Naive thymus-derived CD8-positive, alpha-beta T cell (primary cell): Measurements from ENCODE around the gene KIF17. TPM values are rescaled to one million over a fixed set of nuclear protein-coding genes. Genes with fewer than 3 reads are reported as not detected.

Experiments
- ATAC-seq, 2 donors: fragments of 150-1000 bp; cut with Tn5 transposase in 1 of 2; sonication (Bioruptor Pico), chemical (Tn5 transposase) in 1 of 2; 1 replicate in 1 of 2; 2 replicates in 1 of 2; pipeline ENCODE4 v1.10.0; 2021; ENCODE audit warnings: mild to moderate bottlenecking in 2 of 2, moderate library complexity in 2 of 2
- POLR2A ChIA-PET: fragments of 350-600 bp; sonication (Branson Sonifier 250); formaldehyde crosslinking; loops from one replicate; lab custom pipeline; 2021; ENCODE audit warnings: antibody characterized with exemption; lab: Charles Lee
- DNase-seq, 10 donors: peaks; one replicate each; pipeline versions ENCODE4 v3.0.0 to v3.0.0-alpha.2; 2020 to 2022
- H3K27ac Mint-ChIP-seq, 10 donors: one replicate each; pipeline ENCODE4 v1.8.0; 2020 to 2022; ENCODE audit warnings: mild to moderate bottlenecking in 10 of 10, mixed read lengths in 10 of 10, moderate library complexity in 4 of 10, inconsistent platforms in 1 of 10
- H3K27me3 Mint-ChIP-seq, 5 donors: one replicate each; pipeline ENCODE4 v1.8.0; 2021 to 2022; ENCODE audit warnings: mixed read lengths in 5 of 5
- H3K36me3 Mint-ChIP-seq, 3 donors: one replicate each; pipeline ENCODE4 v1.8.0; 2020 to 2022; ENCODE audit warnings: mixed read lengths in 3 of 3, mild to moderate bottlenecking in 2 of 3, inconsistent platforms in 1 of 3
- H3K4me1 Mint-ChIP-seq, 4 donors: one replicate each; pipeline ENCODE4 v1.8.0; 2021 to 2022; ENCODE audit warnings: mixed read lengths in 4 of 4
- H3K4me3 Mint-ChIP-seq, 10 donors: one replicate each; pipeline ENCODE4 v1.8.0; 2020 to 2022; ENCODE audit warnings: mild to moderate bottlenecking in 10 of 10, mixed read lengths in 10 of 10, moderate library complexity in 6 of 10, inconsistent platforms in 1 of 10
- H3K9me3 Mint-ChIP-seq, 9 donors: one replicate each; pipeline ENCODE4 v1.8.0; 2020 to 2022; ENCODE audit warnings: mixed read lengths in 9 of 9, mild to moderate bottlenecking in 3 of 9, inconsistent platforms in 1 of 9, moderate library complexity in 1 of 9
- polyA plus RNA-seq, 3 donors: library from polyadenylated mRNA; unstranded; fragments of 300-500 nt; fragmentation: Illumina TruSeq; gene quantifications; one replicate each; pipeline ENCODE4 v1.2.3, GENCODE V29; 2021
- total RNA-seq, 8 experiments: library from RNA in 2 of 8; stranded (reverse) in 2 of 8; gene quantifications; one replicate each; pipeline ENCODE4 v1.2.3 and lab custom pipeline; 2021 to 2026

KIF17 gene
- total and polyA plus RNA-seq, 5 experiments from 2014 or later, result not detected

DNA sequence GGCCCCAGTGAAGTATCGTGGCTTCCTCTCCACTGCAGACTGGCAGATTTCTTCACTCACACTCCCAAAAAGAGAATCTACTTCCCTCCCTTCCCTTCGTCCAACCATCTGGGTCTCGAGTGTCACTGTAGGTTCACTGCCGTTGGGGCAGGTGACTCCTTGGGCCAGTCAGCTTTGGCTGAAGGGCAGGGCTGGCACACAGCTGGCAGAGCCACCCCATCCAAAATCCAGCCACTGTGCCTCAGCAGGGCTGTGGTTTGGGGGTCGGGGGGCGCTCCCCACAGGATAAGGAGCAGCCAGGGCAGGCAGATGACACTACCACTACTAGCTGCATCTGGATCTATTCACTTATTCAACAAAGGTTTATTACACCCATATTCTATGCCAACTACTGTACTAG lies 74.7 kb downstream of the KIF17 start:
- Mint-ChIP-seq H3K4me1 (peaks cover 2 to 6% (median 5%) of the 10 kb centered on the region in 4 donors), H3K27ac (no peak overlapping the region), H3K9me3 (no peaks in the 10 kb centered on the region), H3K36me3 (peaks cover 0 to 49% (median 6%) of the 10 kb centered on the region in 3 donors), H3K4me3 (no peak overlapping the region), H3K27me3 (no peaks in the 10 kb centered on the region)
- DNase-seq (no peak), ATAC-seq (no peak)
- POLR2A ChIA-PET, result interaction anchor here (0.9 kb wide), 1 partner anchor 9 kb away, joined by 3 read pairs; no protein-coding TSS in a partner anchor

DNA sequence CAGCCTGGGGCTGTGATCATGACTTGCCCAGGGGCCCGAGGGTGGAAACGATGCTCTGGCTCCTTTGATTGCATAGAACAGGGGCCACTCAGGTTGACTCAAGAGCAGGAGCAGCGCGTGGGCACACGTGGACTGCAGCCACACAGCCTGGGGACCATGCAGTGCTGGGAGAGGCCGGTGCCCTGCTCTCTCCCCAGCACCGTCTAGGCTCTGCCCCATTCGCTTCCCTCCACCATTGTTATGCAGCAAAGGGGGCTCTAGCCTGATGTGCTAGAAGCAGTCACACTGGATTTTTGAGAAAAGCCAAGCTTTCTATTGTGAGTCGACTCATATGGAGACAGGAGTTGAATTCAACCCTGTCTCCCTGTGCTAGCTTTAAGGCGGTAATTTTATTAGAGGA lies 75.8 kb downstream of the KIF17 start:
- Mint-ChIP-seq H3K9me3 (no peaks in the 10 kb centered on the region), H3K27me3 (no peaks in the 10 kb centered on the region), H3K36me3 (peaks cover 0 to 56% (median 6%) of the 10 kb centered on the region in 3 donors), H3K4me3 (no peak overlapping the region), H3K4me1 (peaks cover 2 to 6% (median 5%) of the 10 kb centered on the region in 4 donors), H3K27ac (peak overlapping the region in 1 of 10 donors; percentile 34)
- POLR2A ChIA-PET, result no interaction called here
- no peak for DNase-seq
- ATAC-seq, result no peak

DNA sequence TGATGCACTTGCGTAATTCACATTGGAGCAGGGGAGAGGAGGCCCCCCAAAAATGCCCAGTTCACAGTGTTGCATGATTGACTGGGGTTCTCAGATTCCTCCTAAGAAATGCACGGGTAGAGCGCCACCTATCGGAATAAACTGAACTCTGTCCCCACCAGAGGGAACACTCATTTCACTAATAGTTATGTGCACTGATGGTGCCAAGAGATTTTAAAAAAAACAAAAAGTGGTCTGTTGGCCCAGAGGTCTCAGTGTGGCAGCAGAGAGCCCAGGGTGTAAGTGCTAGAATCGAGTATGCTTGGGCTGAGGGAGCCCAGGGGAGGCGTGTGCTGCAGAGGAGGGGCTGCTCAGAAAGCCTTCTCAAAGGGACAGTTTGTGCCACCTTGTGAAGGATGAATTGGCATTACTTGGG lies 77.6 kb downstream of the KIF17 start:
- Mint-ChIP-seq H3K4me3 (peak overlapping the region in 1 of 10 donors; percentile 15), H3K27ac (peak overlapping the region in 2 of 10 donors; percentile 21 to 35), H3K36me3 (peaks cover 0 to 52% (median 6%) of the 10 kb centered on the region in 3 donors)

DNA sequence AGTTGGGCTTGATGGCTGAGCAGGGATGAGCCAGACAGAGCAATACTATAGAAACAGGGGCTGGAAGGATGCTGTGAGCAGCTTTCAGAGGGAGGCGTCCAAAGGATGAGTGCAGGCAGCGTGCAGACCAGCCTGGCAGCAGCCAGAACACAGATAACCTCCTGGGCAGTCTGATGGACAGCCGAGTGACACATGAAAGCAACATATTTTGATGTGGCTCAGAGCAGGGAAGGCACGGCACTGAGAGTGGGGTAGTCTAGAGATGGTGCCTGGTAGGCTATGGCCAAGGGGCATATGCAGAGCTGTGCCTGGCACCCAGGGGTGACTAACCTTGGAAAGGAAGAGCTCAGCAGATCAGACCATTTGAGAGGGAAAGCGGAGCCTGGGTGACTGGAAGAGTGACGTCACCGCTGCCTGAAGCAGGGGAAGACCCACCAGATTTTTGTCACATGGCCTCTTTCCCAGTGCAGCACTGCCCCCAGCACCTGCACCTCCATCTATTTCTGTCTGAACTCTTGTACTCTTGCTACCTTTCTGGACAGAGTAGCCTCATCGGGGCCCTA lies 80.9 kb downstream of the KIF17 start:
- no peak overlapping the region for H3K4me3 Mint-ChIP-seq
- peaks cover 12 to 30% (median 17%) of the 10 kb centered on the region in 4 donors for H3K4me1 Mint-ChIP-seq
- H3K27ac Mint-ChIP-seq, result peak overlapping the region in 1 of 10 donors; percentile 44
- H3K9me3 Mint-ChIP-seq, result no peaks in the 10 kb centered on the region
- no peak for DNase-seq
- POLR2A ChIA-PET, result interaction anchor here (1.4 kb wide), 1 partner anchor 9 kb away, joined by 5 read pairs; no protein-coding TSS in a partner anchor
- no peaks in the 10 kb centered on the region for H3K27me3 Mint-ChIP-seq
- ATAC-seq, result no peak
- H3K36me3 Mint-ChIP-seq, result peaks cover 0 to 33% (median 6%) of the 10 kb centered on the region in 3 donors

More for the DNA sequence above, 77.6 kb downstream of the KIF17 start:
- DNase-seq (peak; percentile 18 to 74 (median 56)), ATAC-seq (peak; percentile 74 to 86)
- H3K9me3 Mint-ChIP-seq, result no peaks in the 10 kb centered on the region
- H3K4me1 Mint-ChIP-seq, result peaks cover 2 to 14% (median 12%) of the 10 kb centered on the region in 4 donors
- POLR2A ChIA-PET, result no interaction called here
- no peaks in the 10 kb centered on the region for H3K27me3 Mint-ChIP-seq

DNA sequence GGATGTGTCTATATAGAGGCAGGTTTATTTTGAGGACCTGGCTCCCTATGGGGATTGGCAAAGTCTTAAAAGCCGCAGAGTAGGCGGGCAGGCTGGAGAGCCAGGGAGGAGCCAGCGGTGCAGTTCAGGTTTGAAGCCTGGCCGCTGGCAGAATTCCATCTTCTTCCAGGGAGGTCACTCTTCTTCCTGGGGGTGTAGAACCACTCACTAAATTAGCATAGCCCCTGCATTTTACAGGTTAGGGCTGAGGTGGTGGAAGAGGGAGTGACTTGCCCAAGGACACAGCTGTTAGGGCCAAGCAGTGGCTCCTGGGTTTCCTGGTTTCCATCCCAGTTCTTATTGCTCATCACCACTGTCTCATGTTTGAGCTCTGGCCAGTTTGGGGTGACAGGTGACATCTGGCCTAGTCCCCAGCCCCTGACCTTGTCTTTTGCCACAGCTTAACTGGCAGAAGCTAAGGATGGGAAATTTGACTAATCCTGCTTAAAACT lies 83.2 kb downstream of the KIF17 start:
- peaks cover 0 to 23% (median 2%) of the 10 kb centered on the region in 3 donors for H3K36me3 Mint-ChIP-seq
- H3K27ac Mint-ChIP-seq, result peak overlapping the region in 9 of 10 donors; percentile 83 to 96 (median 95)
- DNase-seq (peak in 7 of 10 donors; percentile 16 to 66 (median 40)), ATAC-seq (peak; percentile 48 to 56)
- peak overlapping the region; percentile 89 to 97 (median 95) for H3K4me3 Mint-ChIP-seq
- peaks cover 8 to 24% (median 13%) of the 10 kb centered on the region in 4 donors for H3K4me1 Mint-ChIP-seq
- POLR2A ChIA-PET, result interaction anchor here (0.7 to 3.4 kb wide), 6 partner anchors 12 to 460 kb away, joined by 3 to 49 read pairs (median 8); partner anchors contain the start of genes DDOST, HP1BP3 and MUL1
- no peaks in the 10 kb centered on the region for H3K27me3 Mint-ChIP-seq
- no peaks in the 10 kb centered on the region for H3K9me3 Mint-ChIP-seq

DNA sequence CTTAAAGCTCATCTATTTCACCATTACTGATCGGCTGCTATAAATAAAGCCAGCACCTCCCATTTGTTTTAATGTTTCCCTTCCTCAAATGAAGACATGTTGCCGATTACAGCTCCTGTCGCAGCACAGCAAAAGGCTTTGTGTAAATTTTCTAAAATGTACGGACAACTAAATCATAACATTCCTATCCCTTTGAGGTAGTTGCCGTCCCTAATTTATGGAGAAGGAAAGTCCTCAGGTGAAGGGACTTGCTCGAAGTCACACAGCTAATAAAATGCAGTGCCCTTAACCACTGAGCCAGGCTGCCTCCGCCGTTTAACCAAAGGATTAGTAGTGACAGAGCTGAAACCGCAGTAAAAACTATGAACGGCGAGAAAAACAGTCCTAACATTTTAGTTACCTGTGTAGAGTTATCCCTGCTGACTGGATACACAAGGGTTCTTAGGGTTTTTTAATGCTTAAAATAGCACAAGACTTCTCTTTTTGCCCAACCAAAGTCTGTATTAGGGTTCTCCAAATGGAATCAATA lies 83.7 kb downstream of the KIF17 start:
- POLR2A ChIA-PET, result interaction anchor here (0.6 to 3.4 kb wide), 11 partner anchors 9 to 1818 kb away, joined by 3 to 49 read pairs (median 5); partner anchors contain the start of genes CAMK2N1, DDOST, HP1BP3 and MUL1
- H3K27ac Mint-ChIP-seq, result peak overlapping the region in 9 of 10 donors; percentile 83 to 96 (median 95)
- peaks cover 0 to 2% (median 0%) of the 10 kb centered on the region in 9 donors for H3K9me3 Mint-ChIP-seq
- no peaks in the 10 kb centered on the region for H3K27me3 Mint-ChIP-seq
- H3K4me3 Mint-ChIP-seq, result peak overlapping the region; percentile 89 to 97 (median 95)
- ATAC-seq (peak; percentile 18 to 41), DNase-seq (peak in 1 of 10 donors; percentile 3)
- peaks cover 0 to 20% (median 2%) of the 10 kb centered on the region in 3 donors for H3K36me3 Mint-ChIP-seq
- peaks cover 8 to 24% (median 13%) of the 10 kb centered on the region in 4 donors for H3K4me1 Mint-ChIP-seq

DNA sequence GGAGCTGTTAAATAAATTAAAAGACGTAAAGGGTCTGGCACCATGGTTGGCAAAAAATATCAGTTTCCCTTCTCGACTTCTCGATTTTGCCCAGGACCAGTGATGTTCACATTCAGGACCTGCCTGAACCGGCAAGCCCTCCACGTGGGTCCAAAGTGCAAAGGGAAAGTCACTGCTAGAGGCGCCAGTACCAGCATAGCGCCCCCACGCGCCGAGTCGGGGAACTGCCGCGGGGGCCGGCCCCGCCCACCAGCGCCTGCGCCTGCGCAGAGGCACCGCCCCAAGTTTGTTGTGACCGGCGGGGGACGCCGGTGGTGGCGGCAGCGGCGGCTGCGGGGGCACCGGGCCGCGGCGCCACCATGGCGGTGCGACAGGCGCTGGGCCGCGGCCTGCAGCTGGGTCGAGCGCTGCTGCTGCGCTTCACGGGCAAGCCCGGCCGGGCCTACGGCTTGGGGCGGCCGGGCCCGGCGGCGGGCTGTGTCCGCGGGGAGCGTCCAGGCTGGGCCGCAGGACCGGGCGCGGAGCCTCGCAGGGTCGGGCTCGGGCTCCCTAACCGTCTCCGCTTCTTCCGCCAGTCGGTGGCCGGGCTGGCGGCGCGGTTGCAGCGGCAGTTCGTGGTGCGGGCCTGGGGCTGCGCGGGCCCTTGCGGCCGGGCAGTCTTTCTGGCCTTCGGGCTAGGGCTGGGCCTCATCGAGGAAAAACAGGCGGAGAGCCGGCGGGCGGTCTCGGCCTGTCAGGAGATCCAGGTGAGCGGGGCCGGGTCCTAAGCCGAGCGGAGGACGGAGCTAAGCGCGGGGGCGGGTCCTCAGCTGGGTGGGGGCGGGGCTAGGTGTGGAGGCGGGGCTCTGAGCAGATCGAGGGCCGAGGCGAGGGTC lies 84.4 kb downstream of the KIF17 start, which contains the start of gene PINK1:
Gene PINK1, plus strand, starts transcription at position 269 of the 875 bp plus-strand sequence. Its CDS starts 91 bp downstream, at position 360.
- Mint-ChIP-seq H3K4me1 (peaks cover 8 to 24% (median 13%) of the 10 kb centered on the region in 4 donors), H3K36me3 (peaks cover 0 to 13% (median 2%) of the 10 kb centered on the region in 3 donors), H3K9me3 (peaks cover 0 to 5% (median 0%) of the 10 kb centered on the region in 9 donors), H3K4me3 (peak within 1 kb of the TSS; percentile 89 to 97 (median 95)), H3K27ac (peak within 1 kb of the TSS in 9 of 10 donors; percentile 83 to 96 (median 95)), H3K27me3 (no peaks in the 10 kb centered on the region)
- peak; percentile 83 to 98 (median 87) for DNase-seq
- peak; percentile 88 for ATAC-seq
- POLR2A ChIA-PET, result interaction anchor here (0.6 to 3.4 kb wide), 12 partner anchors 10 to 1819 kb away, joined by 3 to 49 read pairs (median 4); partner anchors contain the start of genes CAMK2N1, DDOST, HP1BP3 and MUL1

DNA sequence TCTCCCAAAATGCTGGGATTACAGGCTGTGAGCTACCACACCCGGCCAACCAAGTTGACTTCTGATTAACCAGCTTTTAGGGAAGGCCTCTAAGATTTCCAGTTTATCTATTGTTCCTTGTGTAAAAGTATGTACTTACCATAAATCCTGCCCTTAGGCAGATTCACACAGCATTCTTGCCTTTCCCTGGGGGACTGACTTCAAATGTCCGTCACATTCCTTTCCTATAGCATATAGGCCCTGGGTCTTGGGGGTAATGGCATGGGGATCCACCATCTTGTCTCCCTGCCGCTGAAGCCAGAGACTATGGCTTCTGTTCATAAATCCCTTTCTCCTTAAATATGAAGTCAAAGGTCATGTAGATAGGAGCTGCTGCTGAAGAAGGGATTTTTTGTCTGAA lies 85.4 kb downstream of the KIF17 start:
- peaks cover 0 to 11% (median 0%) of the 10 kb centered on the region in 9 donors for H3K9me3 Mint-ChIP-seq
- ATAC-seq, result no peak
- POLR2A ChIA-PET, result interaction anchor here (0.6 to 3.4 kb wide), 2 partner anchors 28 to 32 kb away, joined by 4 to 49 read pairs; partner anchors contain the start of gene DDOST
- H3K27me3 Mint-ChIP-seq, result peaks cover 0 to 7% (median 3%) of the 10 kb centered on the region in 5 donors
- H3K27ac Mint-ChIP-seq, result peak overlapping the region in 6 of 10 donors; percentile 13 to 88 (median 82)
- H3K4me3 Mint-ChIP-seq, result peak overlapping the region in 9 of 10 donors; percentile 52 to 95 (median 83)
- DNase-seq, result no peak
- H3K36me3 Mint-ChIP-seq, result peaks cover 0 to 8% (median 2%) of the 10 kb centered on the region in 3 donors
- H3K4me1 Mint-ChIP-seq, result peaks cover 8 to 24% (median 13%) of the 10 kb centered on the region in 4 donors

DNA sequence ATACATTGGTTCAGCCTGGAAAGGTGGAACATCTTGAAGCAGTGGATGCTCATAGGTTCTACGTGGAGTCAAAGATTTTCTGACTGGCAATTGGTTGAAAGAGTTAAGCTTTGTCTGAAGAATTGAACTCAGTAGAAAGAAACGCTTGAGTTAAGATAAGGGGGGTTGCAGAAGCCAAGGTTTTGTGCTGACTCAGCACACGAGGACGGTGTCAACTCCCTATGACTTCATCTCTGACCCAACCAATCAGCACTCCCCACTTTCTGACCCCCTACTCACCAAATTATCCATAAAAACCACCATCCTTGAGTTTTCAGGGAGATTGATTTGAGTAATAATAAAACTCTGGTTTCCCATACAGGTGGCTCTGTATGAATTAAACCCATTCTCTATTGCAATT lies 87.1 kb downstream of the KIF17 start:
- H3K4me3 Mint-ChIP-seq, result peak overlapping the region in 1 of 10 donors; percentile 45
- peaks cover 0 to 15% (median 6%) of the 10 kb centered on the region in 5 donors for H3K27me3 Mint-ChIP-seq
- DNase-seq, result no peak
- H3K36me3 Mint-ChIP-seq, result peaks cover 0 to 8% (median 0%) of the 10 kb centered on the region in 3 donors
- no peak for ATAC-seq
- POLR2A ChIA-PET, result no interaction called here
- no peak overlapping the region for H3K27ac Mint-ChIP-seq
- peaks cover 3 to 16% (median 10%) of the 10 kb centered on the region in 4 donors for H3K4me1 Mint-ChIP-seq
- peaks cover 0 to 18% (median 0%) of the 10 kb centered on the region in 9 donors for H3K9me3 Mint-ChIP-seq

DNA sequence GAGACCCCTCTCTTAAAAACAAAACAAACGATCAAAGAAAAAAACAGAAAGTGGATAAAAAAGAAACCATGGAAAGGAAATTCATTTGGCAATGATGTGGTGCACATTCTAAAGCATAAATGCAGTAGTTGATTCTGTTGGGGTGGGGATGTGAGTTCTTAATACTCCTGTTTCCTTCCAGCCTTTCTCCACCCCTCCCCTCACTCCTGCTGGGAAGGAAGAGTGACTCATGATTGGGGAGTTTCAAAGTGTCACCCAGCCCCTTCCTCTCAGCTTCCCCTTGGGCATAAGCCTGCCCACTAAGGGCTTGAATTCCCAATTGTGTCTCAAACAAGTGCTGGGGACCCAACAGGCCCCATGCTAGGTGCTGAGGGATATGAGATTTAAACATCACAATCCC lies 91.3 kb downstream of the KIF17 start:
- peaks cover 0 to 8% (median 0%) of the 10 kb centered on the region in 3 donors for H3K36me3 Mint-ChIP-seq
- DNase-seq, result no peak
- ATAC-seq, result no peak
- POLR2A ChIA-PET, result interaction anchor here (0.7 kb wide), 1 partner anchor 32 kb away, joined by 3 read pairs; no protein-coding TSS in a partner anchor
- H3K27me3 Mint-ChIP-seq, result peaks cover 0 to 22% (median 6%) of the 10 kb centered on the region in 5 donors
- H3K27ac Mint-ChIP-seq, result no peak overlapping the region
- H3K4me3 Mint-ChIP-seq, result no peak overlapping the region
- no peaks in the 10 kb centered on the region for H3K4me1 Mint-ChIP-seq
- H3K9me3 Mint-ChIP-seq, result peaks cover 0 to 18% (median 0%) of the 10 kb centered on the region in 9 donors

DNA sequence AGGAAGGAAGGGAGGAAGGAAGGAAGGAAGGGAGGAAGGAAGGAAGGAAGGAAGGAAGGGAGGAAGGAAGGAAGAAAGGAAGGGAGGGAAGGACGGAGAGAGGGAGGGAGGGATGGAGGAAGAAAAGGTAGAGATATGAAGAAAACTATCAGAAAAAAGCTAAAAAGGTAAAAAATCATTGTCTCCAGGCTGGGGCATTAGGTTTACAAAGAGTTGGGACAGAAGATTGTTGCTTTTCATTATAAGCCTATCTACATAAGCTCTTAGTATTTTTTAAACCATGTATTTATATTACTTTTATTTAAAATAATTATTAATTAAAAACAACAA lies 91.7 kb downstream of the KIF17 start:
- no peak for ATAC-seq

More for the DNA sequence above, 91.7 kb downstream of the KIF17 start:
- Mint-ChIP-seq H3K36me3 (peaks cover 0 to 8% (median 0%) of the 10 kb centered on the region in 3 donors), H3K27ac (no peak overlapping the region), H3K9me3 (peaks cover 0 to 18% (median 0%) of the 10 kb centered on the region in 9 donors), H3K27me3 (peaks cover 0 to 22% (median 6%) of the 10 kb centered on the region in 5 donors), H3K4me1 (no peaks in the 10 kb centered on the region), H3K4me3 (no peak overlapping the region)
- DNase-seq, result no peak
- POLR2A ChIA-PET, result interaction anchor here (0.7 kb wide), 1 partner anchor 33 kb away, joined by 3 read pairs; no protein-coding TSS in a partner anchor
